Measurements from ENCODE around the gene UCN2.
"Not testable (repeated sequence)": the region's sequence is repeated elsewhere in the genome, so short reads cannot be mapped to it uniquely, and the experiment has no call there.

The UCN2 gene

GRCh38 chr3:48532977-48533337 is 30.6 kb downstream of the UCN2 start:
- DNase-seq = no peak

GRCh38 chr3:48532271-48532976 is 31.2 kb downstream of the UCN2 start:
- DNase-seq = no peak

- not testable (repeated sequence) for DNase-seq
Measured at GRCh38 chr3:48530701-48531100, 32.9 kb downstream of the UCN2 start.

- DNase-seq = no peak
Measured at GRCh38 chr3:48528754-48529153, 34.8 kb downstream of the UCN2 start.

- no peak for DNase-seq
Measured at GRCh38 chr3:48528048-48528447, 35.5 kb downstream of the UCN2 start.

- DNase-seq = no peak
Measured at GRCh38 chr3:48524970-48525369, 38.6 kb downstream of the UCN2 start.

- DNase-seq = no peak
Measured at GRCh38 chr3:48521635-48522034, 41.9 kb downstream of the UCN2 start.

- DNase-seq = no peak
Measured at GRCh38 chr3:48519277-48519643, 44.3 kb downstream of the UCN2 start.

GRCh38 chr3:48518638-48519276 is 44.8 kb downstream of the UCN2 start:
- no peak for DNase-seq

- DNase-seq = no peak
Measured at GRCh38 chr3:48518069-48518468, 45.5 kb downstream of the UCN2 start.

GRCh38 chr3:48516571-48516970 is 47.0 kb downstream of the UCN2 start:
- no peak for DNase-seq

GRCh38 chr3:48514431-48515227 is 49.0 kb downstream of the UCN2 start:
- DNase-seq = no peak
